ENCODE data around the gene GAS2L2.

DNA sequence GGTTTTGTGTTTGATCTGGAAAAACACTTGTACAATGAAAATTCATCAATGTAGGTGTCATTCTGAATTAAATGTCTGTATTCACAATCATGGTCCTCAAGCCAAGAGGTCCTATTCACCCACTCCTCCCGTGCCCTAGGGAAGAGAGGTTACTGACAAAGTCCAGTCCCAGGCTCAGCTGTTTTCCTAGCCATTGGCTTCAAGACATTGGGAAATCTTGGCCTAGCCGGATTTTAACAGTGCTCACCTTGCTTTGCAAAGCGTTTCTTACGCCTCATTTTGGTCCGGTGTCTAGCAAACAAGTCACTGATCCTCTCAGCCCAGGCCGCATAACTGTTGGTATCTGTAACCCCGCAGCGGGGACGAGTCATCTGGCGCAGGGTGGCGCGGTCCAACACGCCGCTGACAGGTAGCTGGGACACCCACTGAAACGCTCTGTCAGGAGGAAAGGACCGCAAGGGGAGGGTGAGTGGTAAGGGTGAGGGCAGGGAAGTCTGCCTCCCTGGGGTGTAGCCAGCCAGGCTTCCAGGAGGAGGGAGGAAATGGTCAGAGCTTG, 25.7 kb upstream of the GAS2L2 start:
- TF ChIP-seq, protein P1, sequence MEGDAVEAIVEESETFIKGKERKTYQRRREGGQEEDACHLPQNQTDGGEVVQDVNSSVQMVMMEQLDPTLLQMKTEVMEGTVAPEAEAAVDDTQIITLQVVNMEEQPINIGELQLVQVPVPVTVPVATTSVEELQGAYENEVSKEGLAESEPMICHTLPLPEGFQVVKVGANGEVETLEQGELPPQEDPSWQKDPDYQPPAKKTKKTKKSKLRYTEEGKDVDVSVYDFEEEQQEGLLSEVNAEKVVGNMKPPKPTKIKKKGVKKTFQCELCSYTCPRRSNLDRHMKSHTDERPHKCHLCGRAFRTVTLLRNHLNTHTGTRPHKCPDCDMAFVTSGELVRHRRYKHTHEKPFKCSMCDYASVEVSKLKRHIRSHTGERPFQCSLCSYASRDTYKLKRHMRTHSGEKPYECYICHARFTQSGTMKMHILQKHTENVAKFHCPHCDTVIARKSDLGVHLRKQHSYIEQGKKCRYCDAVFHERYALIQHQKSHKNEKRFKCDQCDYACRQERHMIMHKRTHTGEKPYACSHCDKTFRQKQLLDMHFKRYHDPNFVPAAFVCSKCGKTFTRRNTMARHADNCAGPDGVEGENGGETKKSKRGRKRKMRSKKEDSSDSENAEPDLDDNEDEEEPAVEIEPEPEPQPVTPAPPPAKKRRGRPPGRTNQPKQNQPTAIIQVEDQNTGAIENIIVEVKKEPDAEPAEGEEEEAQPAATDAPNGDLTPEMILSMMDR (IDR thresholded peaks at IDR 0.05; ENCODE audit: low read depth, low read length, missing input control), result no peak
- TF ChIP-seq, protein P2, sequence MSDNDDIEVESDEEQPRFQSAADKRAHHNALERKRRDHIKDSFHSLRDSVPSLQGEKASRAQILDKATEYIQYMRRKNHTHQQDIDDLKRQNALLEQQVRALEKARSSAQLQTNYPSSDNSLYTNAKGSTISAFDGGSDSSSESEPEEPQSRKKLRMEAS (IDR thresholded peaks at IDR 0.05), result no peak
- TF ChIP-seq, protein P3, sequence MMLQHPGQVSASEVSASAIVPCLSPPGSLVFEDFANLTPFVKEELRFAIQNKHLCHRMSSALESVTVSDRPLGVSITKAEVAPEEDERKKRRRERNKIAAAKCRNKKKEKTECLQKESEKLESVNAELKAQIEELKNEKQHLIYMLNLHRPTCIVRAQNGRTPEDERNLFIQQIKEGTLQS (IDR thresholded peaks at IDR 0.05), result no peak
- TF ChIP-seq TAF1 (conservative IDR thresholded peaks at IDR 0.05), result no peak
